ENCODE results near the gene COL6A2.
"Not testable (repeated sequence)": the region's sequence is repeated elsewhere in the genome, so short reads cannot be mapped to it uniquely, and the experiment has no call there.

The COL6A2 gene

DNA sequence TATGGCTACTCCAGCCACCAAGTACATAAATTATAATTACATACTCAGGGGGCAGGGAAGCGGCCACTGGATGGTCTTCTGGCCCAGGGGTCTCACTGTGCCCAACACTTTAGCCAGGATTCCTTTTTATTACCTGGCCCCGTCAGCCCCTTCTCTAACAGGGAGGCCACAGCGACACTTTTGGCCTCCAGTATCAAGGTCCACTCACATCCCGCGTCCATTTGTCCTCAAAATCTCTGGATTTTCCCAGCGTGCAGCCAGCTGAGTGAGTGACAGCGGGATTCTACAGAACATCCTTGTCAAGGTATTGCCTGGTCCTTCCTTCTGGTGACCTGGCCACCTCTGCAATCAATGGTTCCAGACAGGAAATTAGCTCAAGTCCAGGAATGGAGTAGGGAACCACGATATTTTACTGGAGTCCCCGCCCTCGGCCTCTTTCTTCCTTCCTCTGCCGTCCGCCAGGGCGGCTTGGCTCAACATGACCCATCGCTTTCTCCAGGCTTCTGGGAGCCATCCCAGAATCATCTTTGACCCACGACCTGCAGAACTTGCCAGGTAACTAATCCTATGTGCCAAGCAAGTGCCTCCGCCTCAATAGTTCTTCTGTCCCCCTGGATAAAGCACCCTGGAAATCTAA is 2.7 kb upstream of the COL6A2 start:
- no peak for DNase-seq

DNA sequence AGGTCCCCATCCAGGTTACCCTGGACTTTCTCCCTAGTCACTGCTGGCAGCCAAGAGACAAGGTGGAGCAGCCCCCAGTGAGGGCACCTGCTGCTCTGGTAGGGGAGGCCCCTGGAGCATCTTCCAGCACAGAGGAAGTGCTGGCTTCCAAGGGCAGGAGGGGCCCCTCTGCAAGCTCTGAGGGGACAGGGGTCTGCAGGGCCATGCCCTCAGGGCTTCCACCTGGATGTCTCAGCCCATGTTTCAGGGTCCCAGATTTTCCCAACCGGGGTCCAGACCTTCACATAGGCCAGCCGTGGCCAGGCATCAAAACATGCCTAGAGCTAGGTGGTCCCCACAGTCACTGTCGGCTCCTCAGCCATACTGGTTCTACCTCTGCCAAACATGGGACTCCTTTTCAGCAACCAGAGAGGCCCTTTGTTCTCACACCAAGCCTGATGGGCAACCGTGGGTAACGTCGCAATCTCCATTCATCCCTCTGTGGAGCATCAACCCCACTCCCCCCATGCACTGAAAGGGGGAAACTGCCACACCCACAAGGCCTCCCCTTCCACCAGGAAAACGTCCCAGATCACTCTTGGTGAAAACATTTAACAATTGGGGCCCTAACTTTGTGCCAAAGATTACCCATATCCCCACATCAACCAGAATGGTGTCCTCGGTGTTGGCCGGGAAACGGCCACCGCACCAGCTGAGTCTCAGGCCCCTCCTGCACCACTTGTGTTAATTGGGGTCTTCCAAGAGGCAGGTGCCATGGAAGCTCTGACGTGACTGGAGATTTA is 1.9 kb upstream of the COL6A2 start:
- no peak for DNase-seq

DNA sequence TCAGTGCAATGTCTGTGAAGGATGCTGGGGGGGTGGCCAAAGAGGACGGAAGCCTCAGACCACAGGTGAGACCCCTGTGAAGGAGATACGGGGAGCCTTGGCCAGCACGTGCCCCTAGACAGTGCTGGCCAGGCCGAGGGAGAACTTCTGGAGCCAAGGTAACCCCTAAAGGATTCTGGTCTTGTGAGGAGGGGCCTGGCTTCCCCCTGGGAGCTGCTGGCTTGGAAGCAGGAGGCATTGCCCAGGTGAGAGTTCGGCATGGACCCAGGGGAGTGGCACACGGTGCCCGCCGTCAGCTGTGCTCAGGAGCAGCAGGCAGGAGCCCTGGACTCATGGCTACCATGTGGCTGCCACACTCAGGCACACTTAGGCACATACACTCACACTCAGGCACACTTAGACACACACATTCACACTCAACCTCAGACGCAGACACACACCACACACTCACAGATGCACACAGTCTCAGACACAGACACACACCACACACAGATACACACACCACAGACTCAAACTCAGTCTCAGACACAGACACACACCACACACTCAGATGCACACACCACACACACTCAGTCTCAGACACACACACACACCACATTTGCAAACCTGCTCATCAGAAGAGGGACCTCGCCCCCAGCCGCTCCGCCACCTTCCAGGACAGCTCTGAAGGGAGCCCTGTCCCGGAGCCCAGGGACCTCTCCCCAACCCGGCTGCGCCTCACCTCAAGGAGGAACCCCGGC is 1.1 kb upstream of the COL6A2 start:
- DNase-seq = no peak

DNA sequence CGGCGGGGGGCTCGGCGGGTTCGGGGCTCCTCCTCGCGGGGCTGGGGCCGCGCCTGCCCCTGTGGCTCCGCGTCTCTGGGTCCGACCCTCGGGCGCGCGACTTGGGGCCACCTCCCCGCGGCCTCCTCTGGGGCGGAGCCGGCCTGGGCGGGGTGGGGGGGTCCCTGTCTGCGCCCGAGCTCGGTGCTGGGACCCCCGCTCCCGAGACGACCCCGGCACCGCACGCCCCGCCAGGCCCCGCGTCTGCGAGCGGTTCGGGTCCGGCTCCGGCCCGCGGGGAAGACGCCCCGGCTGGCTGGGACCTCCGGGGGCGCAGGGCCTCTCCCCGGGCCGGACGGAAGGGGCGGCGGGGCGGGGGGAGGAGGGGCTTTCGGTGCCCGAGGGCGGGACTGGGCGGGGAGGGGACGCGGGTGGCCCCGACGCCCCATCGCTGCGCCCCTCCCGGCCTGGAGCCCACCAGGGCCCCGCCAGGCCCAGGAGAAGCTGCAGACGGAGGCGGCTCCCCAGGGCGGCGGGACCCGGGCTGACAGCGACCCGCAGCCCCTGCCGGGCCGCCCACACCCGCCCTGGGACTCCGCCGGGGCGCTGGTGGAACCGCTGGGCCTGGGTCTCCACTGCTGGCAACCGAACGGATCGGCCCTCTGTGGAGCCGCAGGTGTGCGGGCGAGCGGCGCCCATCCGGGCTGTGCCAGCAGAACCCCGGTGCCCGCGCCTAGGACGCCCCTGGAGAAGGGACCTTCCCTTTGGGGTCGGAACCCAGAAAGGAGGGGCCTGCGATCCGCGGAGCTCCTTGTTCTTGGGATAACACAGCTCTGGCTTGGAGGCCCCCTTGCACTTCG is 610 bp downstream of the COL6A2 start:
- no peak for DNase-seq

DNA sequence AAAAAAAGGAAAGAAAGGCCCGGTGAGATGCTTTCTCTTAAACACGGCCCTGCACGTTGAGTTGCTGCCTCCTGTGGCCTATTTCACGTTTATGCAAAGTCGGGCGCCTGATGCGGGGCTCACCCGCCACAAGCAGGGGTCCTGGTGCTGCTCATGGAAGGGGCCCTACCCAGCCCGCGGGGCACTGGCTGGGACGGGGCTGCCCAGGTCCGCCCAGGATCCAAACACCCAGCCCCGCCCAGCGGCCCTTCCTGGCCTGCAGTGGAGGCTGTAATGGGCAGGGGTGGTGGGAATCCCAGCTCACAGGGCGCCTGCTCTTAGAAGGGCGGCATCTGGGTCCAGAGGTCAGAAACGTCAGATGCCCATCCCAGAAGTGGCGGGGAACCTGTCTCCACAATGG is 1.6 kb downstream of the COL6A2 start:
- DNase-seq = no peak

DNA sequence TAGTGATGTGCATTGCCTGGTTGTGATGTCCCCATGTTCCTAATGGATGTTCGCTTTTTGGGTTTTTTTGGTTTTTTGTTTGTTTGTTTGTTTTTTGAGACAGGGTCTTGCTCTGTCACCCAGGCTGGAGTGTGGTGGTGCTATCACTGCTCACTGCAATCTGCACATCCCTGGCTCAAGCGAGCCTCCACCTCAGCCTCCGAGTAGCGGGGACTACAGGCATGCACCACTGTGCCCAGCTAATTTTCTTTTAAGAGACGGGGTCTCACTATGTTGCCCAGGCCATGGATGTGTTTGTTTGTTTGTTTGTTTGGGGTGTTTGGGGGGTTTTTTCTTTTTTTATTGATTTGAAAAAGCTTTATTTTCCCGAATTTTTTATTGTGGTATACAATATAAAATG is 2.1 kb downstream of the COL6A2 start:
- DNase-seq = no peak

DNA sequence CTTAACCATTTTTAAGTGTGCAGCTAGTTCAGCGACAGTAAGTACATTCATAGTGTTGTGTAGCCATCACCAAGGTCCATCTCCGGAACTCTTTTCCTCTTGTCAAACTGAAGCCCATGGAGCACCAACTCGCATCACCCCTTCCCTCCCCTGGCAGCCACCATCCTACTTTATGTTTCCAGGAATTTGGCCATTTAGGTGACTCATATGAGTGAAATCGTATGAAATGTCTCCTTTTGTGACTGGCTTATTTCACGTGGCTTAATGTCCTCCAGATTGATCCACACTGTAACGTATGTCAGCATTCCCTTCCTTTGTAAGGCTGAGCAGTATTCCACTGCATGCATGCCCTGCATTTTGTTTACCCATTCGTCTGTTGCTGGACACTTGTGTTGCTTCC is 2.5 kb downstream of the COL6A2 start:
- DNase-seq = no peak

DNA sequence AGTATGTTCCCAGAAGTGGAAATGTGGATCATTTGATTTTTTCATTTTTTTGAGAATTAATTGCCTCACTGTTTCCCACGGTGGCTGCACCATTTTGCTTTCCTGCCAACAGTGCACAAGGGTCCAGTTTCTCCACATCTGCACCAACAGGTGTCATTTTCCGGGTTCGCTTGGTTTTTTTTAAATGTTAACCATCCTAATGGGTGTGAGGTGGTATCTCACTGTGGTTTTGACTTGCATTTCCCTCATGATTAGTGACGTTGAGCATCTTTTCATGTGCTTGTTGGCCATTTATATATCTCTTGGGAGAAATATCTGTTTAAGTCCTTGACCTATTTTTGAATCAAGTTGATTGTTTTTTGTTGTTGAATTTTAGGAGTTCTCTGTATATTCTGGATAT is 3.0 kb downstream of the COL6A2 start:
- DNase-seq = no peak

DNA sequence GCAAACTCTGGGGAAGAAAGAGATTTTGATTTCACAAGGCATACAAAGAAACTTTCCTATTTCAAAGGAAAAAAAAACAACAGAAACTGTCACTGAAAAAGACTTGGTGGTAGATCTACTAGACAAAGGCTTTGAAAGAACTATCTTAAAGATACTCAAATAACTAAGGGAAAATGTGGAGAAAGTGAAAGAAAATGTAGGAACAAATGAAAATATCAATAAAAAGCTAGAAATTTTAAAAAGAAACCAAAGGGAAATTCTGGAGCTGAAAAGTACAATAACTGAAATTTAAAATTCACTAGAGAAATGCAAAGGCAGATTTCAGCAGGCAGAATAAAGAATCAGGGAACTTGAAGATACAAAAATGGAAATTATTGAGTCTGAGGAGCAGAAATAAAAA is 6.2 kb downstream of the COL6A2 start:
- DNase-seq = no peak

DNA sequence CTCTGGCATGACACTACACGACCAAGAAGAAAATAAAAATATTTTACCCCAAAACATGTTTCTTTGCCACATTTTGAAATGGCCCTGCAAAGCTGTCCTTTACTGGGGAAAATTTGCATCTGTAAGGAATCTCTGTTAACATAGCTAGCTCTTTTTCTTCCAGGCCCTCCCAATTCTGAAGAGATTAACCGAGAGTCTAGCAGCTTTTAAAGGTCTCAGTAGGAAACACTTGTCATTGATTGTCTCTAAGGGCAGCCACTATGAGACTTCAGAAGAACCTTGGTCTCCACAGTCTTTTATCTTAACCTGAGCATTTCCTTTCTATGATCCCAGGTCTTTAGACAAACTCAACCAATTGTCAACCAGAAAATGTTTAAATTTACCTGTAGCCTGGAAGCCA is 9.5 kb downstream of the COL6A2 start:
- DNase-seq = not testable (repeated sequence)

DNA sequence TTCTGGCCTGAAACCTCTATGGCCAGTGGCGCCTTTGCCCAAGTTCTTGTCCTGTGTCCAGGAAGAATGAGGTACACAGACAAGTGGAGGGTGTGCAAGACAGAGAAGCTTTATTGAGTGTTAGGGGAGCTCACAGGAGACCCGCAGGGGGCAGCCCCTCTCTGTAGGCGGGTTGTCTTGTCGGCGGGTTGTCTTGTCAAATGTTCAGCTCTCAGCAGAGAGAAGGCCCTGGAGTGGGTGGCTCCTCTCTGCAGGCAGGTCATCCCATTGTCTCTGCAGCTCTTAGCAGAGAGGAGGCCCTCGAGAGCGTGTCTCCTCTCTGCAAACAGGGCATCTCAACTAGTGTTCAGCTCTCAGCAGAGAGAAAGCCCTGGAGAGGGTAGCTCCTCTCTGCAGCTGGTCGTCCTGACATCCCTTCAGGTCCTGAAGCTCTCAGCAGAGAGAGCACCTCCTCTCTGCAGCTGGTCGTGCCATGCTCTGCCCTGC is 11.0 kb downstream of the COL6A2 start:
- DNase-seq = no peak

DNA sequence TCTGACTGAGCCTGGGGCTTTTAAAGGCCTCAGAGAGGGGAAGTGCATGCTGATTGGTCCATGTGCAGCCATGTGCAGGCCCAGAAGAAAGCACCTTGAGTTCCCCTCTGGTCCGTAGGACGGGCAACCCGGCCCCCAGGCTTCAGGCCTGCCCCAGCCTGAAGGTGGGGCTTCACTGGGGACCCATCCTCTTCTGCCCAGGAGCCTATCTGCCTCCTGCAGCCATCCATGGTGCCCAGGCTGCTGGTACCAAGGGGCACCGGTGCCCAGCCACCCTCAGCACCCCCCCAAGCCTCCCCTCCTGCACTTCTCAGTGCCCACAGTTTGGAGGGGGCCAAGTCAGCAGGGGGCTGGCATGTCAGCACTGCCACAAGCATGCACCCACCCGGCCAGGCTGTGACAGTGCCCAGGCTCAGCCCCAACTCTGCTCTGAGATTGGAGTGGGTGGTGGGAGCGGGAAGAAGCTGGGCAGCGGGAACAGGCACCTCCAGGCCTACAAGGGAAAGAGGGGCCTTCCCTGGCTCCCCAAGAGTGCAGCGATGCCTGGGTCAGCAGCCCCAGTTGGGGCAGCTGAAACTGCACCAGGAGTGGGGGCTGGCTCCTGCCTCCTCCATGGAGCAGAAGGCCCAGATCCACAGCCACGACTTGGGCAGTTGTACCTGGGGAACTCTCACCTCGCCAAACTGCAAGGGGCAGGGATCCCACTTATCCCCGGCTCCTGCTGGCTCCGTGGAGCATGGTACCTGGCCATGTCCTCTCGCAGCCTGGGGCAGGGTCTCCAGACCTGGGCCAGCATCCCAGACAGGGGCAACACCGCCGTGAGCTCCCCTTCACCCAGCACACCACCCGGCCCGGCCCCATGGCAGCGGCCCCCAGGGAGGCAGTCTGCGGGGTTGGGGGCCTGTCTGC is 11.7 kb downstream of the COL6A2 start:
- DNase-seq = no peak

DNA sequence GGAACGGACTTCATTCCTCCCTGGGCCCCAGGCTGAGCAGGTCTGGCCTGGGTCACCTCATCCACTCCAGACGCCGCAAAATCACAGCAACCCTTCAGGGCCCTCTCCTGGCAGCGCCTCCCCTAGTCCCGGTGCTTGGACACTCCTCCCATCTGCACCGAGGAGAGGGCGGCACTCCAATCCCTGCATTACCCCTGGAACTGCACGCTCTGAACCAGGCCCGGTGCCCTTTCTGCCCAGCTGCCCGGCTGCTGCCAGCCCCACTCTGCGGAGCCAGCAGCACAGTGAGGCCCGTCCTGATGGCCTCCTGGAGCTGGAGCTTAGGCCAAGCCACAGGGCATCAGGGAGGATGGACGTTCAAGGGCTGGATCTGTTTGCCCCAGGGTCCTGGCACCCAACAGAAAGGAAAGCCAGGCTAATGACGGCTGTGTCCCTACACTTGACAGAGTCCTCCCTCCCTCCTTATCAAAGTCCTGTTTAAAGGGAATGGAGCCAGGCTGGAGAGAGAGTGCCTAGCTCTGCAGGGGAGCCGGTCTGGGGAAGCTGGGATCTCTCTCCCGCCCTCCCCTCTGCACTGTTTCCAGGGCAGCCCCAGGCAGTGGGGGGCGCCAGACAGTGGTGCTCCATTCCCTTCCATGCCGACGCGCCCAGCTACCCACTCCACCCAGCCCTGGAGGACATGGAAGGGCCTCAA is 12.7 kb downstream of the COL6A2 start:
- no peak for DNase-seq

DNA sequence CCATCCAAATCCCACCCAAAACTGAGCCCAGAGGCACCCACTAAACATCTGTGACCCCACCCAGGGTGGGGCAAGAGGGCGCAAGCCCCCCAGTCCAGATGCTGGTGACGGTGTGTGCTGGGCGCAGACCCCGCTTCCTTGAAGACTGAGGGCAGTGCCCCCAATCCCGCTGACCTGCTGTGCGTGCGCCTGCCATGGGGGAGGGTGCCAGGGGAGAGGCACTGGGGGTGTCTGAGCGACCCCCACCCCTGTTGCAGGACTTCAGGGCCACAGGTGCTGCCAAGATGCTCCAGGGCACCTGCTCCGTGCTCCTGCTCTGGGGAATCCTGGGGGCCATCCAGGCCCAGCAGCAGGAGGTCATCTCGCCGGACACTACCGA is 13.3 kb downstream of the COL6A2 start:
- no peak for DNase-seq

DNA sequence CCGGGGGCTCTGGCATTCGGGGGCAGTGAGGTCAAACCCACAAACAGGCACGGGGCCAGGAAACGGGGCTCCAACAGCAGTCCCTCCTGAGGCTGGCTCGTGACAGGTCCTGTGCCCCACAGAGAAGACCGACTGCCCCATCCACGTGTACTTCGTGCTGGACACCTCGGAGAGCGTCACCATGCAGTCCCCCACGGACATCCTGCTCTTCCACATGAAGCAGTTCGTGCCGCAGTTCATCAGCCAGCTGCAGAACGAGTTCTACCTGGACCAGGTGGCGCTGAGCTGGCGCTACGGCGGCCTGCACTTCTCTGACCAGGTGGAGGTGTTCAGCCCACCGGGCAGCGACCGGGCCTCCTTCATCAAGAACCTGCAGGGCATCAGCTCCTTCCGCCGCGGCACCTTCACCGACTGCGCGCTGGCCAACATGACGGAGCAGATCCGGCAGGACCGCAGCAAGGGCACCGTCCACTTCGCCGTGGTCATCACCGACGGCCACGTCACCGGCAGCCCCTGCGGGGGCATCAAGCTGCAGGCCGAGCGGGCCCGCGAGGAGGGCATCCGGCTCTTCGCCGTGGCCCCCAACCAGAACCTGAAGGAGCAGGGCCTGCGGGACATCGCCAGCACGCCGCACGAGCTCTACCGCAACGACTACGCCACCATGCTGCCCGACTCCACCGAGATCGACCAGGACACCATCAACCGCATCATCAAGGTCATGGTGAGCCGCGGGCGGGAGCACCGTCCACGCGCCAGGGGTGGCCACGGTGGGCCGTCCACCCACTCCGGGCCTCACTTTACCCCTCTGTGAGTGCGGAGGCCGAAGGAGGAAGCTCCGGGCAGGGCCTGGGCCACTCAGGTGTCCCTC is 14.2 kb downstream of the COL6A2 start:
- DNase-seq = no peak

DNA sequence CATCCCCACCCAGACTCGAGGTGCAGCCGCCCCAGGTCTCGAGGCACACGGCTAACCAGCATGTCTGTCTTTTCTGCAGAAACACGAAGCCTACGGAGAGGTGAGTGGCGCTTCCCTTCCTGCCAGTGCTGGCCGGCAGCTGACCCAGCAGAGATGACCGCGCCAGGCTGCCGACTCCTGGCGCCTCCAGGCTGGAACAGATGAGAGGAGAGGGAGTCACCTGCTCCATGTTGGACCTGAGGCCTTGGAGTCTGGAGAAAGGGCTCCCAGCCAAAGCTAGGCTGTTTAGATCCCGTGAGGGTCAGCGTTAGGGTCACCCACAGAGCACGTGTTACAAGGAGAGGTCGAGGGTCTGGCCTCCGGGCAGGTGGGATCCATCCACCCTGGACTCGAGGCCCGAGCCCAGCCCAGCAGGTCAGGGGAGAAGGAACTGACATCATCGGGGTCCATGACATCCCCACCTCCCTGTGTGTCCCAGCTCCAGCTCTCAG is 14.9 kb downstream of the COL6A2 start:
- no peak for DNase-seq

DNA sequence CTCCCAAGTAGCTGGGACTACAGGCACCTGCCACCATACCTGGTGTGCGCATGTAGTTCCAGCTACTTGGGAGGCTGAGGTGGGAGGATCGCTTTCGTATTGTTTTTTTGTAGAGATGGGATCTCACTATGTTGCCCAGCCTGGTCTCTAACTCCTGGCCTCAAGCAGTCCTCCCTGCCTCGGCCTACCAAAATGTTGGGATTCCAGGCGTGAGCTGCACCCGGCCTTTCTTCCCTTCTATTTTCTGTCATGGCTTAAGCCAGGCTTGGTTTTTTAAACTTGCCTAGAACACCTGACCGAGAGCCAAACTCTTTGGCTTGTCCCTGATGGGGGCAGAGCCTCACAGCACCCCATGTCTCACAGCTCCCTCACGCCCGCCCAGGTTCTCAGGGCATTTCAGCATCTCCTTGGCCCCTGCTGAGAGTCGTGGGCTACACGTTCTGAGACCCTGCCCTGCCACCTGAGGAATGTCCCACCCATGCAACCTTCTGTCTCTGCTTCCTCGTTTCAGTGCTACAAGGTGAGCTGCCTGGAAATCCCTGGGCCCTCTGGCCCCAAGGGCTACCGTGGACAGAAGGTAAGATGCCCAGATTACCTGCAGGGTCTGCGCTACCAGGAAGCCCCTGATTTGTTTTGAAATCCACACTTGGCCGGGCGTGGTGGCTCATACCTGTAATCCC is 15.7 kb downstream of the COL6A2 start:
- no peak for DNase-seq

DNA sequence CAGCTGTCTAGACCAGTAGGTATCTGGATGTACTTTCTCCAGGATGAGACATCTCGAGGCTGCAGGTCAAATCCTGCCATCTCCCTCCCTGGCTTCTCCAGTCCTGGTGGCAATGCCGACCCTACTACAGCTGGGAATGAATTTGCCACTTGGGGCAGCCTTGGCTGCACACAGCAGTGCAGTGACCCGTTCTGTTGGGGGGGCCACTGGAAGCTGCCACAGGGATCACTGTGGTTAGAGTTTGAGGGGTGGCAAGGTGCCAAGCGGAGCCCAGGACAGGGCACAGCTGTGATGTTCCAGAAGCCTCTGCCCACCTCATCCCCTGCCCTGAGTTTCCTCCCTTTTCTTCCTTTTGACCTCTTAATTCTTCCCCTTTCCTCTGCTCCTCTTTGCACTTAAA is 17.1 kb downstream of the COL6A2 start:
- DNase-seq = no peak

DNA sequence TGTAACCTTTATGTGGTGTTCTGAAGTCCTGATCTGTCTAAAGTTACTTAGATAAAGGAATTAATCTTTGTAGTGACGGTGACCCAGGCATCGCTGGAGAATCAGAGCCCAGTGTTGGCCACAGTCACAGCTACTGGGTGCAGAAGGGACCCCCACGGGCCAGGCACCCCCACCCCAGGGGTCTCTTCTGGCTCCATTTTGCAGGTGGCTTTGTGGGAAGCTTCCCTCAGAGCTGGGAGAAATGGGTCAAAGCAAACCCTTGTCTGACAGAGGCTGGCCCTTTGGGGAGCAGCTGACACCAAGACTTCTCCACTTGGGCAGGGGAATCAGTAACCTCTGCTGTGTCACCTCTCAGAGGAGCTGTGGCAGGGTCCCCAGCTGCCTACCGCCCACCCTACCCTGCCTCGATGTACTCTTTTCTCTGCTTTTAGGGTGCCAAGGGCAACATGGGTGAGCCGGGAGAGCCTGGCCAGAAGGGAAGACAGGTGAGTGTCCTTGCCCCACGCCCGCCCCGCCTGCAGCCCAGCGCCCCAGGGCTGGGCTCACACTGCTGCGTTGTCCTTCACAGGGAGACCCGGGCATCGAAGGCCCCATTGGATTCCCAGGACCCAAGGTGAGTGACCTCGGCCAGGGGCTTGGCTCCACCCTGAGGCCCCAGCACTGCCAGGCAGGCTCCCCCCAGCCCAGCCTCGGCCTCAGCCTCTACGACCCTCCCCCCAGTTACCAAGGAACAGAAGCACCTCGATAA is 17.7 kb downstream of the COL6A2 start:
- DNase-seq = no peak
